Measurements from ENCODE around the gene MRPL24. TPM values are rescaled to one million over a fixed set of nuclear protein-coding genes. Genes with fewer than 3 reads are reported as not detected.

The MRPL24 gene
- total and polyA plus RNA-seq, 9 of the 15 experiments (the other 6 are each of a cell fraction or from before 2014, with no cell fraction given): 74.3 to 267 (median 113) TPM

DNA sequence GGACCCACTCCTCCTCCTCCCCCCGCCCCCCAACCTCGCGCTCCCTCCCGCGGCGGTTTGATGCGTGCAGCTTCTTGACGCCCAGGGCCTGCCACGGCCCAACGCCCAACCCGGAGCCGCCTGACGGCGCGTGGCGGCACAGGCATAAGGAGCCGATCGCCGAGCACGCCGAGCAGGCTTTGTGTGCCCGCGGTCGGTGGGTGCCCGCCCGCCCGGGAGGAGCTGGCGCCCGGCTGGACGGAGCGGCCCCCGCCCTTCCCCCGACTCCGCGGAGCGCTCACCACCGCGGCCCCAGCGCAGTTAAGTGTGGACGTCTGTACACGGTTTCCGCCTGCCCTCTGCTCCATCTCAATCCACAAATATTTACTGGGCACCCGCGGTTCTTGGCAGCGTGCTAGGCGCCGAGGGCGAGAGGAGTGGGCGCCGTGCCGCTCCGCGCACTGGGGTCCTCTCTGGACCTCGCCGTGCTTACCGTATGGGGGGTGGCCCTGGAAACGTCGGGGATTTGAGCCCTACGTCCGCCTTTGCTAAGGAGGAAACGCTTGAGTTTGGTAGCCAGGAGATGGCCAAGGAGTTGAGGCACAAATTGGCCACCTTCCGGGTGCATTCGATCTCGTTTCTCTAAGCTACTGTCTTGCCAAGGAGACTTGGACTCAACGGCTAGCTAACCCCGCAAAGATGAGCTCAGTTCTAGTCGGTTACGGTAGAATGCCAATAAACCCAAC lies 11.0 kb upstream of the MRPL24 start (continued):
- TF ChIP-seq, protein P1, sequence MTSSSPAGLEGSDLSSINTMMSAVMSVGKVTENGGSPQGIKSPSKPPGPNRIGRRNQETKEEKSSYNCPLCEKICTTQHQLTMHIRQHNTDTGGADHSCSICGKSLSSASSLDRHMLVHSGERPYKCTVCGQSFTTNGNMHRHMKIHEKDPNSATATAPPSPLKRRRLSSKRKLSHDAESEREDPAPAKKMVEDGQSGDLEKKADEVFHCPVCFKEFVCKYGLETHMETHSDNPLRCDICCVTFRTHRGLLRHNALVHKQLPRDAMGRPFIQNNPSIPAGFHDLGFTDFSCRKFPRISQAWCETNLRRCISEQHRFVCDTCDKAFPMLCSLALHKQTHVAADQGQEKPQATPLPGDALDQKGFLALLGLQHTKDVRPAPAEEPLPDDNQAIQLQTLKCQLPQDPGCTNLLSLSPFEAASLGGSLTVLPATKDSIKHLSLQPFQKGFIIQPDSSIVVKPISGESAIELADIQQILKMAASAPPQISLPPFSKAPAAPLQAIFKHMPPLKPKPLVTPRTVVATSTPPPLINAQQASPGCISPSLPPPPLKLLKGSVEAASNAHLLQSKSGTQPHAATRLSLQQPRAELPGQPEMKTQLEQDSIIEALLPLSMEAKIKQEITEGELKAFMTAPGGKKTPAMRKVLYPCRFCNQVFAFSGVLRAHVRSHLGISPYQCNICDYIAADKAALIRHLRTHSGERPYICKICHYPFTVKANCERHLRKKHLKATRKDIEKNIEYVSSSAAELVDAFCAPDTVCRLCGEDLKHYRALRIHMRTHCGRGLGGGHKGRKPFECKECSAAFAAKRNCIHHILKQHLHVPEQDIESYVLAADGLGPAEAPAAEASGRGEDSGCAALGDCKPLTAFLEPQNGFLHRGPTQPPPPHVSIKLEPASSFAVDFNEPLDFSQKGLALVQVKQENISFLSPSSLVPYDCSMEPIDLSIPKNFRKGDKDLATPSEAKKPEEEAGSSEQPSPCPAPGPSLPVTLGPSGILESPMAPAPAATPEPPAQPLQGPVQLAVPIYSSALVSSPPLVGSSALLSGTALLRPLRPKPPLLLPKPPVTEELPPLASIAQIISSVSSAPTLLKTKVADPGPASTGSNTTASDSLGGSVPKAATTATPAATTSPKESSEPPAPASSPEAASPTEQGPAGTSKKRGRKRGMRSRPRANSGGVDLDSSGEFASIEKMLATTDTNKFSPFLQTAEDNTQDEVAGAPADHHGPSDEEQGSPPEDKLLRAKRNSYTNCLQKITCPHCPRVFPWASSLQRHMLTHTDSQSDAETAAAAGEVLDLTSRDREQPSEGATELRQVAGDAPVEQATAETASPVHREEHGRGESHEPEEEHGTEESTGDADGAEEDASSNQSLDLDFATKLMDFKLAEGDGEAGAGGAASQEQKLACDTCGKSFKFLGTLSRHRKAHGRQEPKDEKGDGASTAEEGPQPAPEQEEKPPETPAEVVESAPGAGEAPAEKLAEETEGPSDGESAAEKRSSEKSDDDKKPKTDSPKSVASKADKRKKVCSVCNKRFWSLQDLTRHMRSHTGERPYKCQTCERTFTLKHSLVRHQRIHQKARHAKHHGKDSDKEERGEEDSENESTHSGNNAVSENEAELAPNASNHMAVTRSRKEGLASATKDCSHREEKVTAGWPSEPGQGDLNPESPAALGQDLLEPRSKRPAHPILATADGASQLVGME (CRISPR knock-in tag; IDR thresholded peaks at IDR 0.05): 0 out of 2 replicates have a peak, but pooled peaks have one; percentile 52
- TF ChIP-seq TCF7 (IDR thresholded peaks at IDR 0.05; ENCODE audit: borderline replicate concordance) (no peak), ZNF224 (CRISPR knock-in tag; IDR thresholded peaks at IDR 0.05) (no peak), TCF15 (CRISPR knock-in tag; IDR thresholded peaks at IDR 0.05) (no peak), MBD2 (IDR thresholded peaks at IDR 0.05; ENCODE audit: borderline replicate concordance, low read depth) (peak; percentile 56; the same call in 1 of the 2 replicates), HLTF (IDR thresholded peaks at IDR 0.05) (no peak), PYGO2 (tag; IDR thresholded peaks at IDR 0.05) (no peak), ZBTB26 (CRISPR knock-in tag; IDR thresholded peaks at IDR 0.05) (no peak), MXI1 (IDR thresholded peaks at IDR 0.05; ENCODE audit: low read depth, low read length) (peak; percentile 67), GABPB2 (CRISPR knock-in tag; conservative IDR thresholded peaks at IDR 0.05) (no peak), TRIM28 (IDR thresholded peaks at IDR 0.05) (no peak), NFE2L1 (tag; IDR thresholded peaks at IDR 0.05; ENCODE audit: borderline replicate concordance, low read depth) (no peak), PHF21A (IDR thresholded peaks at IDR 0.05; ENCODE audit: borderline replicate concordance, low read depth) (no peak), ZFP36 (IDR thresholded peaks at IDR 0.05; ENCODE audit: low read depth, low read length, partially characterized antibody) (no peak)
- TF ChIP-seq, protein P2, sequence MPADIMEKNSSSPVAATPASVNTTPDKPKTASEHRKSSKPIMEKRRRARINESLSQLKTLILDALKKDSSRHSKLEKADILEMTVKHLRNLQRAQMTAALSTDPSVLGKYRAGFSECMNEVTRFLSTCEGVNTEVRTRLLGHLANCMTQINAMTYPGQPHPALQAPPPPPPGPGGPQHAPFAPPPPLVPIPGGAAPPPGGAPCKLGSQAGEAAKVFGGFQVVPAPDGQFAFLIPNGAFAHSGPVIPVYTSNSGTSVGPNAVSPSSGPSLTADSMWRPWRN (IDR thresholded peaks at IDR 0.05; ENCODE audit: low read depth): peak; percentile 94
- TF ChIP-seq, protein P3, sequence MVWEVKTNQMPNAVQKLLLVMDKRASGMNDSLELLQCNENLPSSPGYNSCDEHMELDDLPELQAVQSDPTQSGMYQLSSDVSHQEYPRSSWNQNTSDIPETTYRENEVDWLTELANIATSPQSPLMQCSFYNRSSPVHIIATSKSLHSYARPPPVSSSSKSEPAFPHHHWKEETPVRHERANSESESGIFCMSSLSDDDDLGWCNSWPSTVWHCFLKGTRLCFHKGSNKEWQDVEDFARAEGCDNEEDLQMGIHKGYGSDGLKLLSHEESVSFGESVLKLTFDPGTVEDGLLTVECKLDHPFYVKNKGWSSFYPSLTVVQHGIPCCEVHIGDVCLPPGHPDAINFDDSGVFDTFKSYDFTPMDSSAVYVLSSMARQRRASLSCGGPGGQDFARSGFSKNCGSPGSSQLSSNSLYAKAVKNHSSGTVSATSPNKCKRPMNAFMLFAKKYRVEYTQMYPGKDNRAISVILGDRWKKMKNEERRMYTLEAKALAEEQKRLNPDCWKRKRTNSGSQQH (CRISPR knock-in tag; IDR thresholded peaks at IDR 0.05): no peak
- TF ChIP-seq, protein P4, sequence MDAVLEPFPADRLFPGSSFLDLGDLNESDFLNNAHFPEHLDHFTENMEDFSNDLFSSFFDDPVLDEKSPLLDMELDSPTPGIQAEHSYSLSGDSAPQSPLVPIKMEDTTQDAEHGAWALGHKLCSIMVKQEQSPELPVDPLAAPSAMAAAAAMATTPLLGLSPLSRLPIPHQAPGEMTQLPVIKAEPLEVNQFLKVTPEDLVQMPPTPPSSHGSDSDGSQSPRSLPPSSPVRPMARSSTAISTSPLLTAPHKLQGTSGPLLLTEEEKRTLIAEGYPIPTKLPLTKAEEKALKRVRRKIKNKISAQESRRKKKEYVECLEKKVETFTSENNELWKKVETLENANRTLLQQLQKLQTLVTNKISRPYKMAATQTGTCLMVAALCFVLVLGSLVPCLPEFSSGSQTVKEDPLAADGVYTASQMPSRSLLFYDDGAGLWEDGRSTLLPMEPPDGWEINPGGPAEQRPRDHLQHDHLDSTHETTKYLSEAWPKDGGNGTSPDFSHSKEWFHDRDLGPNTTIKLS (IDR thresholded peaks at IDR 0.05; ENCODE audit: borderline replicate concordance, low read depth): peak; percentile 58; the same call in 1 of the 2 replicates
